HG02763 (cell line): ENCODE measurements around the gene POLE.
A peak's percentile ranks its signal among the peaks of the same experiment; 100 is the strongest.
"Not testable (repeated sequence)": the region's sequence is repeated elsewhere in the genome, so short reads cannot be mapped to it uniquely, and the experiment has no call there.

Experiments used
- ATAC-seq: cut with Tn5 transposase; IDR thresholded peaks from one replicate; pipeline ENCODE4 v1.9.1; 2021; ENCODE audit warnings: mild to moderate bottlenecking, moderate library complexity; ENCODE audit not compliant: unreplicated experiment

The POLE gene

DNA sequence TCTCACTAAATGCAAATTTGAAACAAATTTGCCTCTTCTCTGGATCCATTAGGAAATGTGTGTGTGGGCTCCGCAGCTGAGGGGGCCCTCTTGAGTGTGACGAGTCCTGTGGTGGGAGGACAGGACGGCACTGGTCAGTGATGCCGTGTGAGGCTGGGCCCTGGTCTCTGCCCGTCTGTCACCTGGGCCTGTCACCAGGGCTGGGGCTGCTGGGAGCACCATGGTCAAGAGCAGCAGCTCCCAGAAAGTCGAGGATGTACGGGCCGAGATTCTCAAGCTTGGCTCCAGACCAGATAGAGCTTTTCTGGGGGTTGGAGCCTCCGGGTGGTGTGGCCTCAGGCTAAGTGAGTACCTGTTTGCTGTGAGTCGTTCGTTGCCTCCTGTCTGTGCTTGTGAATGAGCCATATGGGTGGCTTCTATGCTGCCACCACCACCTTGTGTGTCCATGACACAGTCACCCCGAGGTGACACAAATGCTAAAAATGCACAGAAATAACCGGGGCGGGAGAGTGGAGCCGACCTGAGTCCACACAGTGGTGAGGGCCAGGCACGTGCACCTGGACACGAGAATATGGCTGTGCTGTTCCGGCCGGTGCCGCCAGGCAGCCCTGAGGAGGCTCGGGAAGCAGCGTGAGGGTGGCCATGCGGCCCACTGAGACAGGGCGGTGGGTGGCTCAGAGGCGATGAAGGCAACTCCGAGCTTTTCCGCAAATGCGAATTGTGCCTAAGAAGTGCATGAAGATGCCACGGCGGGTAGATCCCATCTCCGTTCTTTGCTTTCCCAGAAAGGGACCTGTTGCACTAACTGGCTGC lies 32.2 kb upstream of the POLE start:
- ATAC-seq, result no peak

DNA sequence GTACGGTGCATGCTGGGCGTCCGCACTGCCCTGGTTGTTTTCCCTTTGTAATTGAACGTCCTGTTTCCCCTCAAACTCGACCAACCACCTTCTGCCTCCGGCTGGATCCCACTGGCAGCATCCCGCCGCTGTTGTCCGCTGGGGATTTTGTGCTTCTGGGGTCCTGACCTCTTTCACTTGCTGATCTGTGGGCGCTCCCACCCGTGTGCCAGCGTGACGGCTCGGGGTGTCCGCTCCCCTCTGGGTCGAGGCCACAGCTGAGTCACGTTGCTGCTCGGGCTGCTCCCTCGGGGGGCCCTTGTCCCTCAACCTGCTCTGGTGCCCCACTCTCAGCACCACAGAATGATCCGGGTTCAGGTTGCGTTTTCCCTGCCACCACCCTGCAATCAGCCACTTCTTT lies 31.5 kb upstream of the POLE start:
- no peak for ATAC-seq

DNA sequence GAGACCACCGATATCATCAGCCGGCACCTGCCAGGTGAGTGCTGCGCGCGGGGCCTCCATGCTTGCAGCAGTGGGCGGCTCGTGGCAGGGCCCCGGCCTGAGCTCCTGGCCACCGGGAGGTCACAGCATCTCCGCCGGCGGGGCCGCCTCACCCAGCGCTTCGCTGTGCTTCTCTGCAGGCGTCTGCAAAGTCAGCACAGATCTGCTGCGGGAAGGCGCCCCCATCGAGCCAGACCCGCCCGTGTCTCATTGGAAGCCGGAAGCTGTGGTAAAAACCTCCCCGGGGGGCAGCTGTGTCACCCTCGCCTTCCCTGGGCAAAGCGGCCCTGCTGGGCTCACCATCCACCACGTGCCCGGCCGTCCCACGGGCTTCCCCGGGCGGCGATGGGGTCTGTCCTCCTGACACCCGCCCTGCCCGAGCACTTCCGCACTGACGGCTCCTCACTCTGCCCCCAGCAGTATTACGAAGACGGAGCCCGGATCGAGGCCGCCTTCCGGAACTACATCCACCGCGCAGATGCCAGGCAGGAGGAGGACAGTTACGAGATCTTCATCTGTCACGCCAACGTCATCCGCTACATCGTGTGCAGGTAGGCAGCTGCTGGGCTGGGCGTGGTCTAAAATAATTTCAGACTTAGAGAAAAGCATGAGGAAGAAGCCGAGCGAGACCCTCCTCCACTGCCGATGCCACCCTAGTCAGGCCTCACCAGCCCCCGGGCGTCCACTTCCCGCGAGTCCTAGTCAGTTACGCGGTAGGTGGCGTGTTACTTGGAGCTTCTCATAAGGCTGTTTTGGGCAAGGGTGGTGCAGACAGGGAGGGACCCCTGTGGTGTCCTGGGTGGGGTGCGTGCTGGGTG lies 30.6 kb upstream of the POLE start:
- no peak for ATAC-seq

DNA sequence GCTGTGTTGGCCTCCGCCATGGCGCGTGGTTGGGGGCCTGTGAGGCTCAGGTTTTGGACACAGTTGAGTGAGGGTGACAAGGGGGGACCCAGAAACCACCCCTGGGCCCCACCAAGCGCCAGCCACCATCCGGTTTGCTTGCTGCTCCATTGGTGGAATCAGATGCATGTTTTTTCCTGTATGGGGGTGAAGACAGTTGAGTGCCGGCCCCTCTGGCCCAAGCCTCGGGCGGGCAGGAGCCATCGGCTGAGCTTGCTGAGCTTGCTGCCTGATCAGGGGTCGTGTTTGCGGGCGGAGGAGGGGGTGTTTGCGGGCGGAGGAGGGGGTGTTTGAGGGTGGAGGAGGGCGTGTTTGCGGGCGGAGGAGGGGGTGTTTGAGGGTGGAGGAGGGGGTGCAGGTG lies 29.9 kb upstream of the POLE start:
- no peak for ATAC-seq

DNA sequence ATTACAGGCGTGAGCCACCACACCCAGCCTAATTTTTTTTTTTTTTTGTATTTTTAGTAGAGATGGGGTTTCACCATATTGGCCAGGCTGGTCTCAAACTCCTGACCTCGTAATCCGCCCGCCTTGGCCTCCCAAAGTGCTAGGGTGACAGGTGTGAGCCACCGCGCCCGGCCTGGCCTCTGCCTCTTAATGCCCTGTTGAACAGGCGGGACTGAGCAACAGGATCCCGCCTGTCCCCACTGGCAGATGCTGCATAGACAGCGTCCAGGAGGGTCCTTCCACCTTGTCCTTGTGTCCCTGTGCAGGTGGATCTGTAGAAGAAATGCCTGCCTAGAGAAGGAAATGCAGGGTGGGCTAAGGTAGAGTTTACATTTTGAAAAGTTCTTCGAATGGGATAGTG lies 29.2 kb upstream of the POLE start:
- ATAC-seq, result no peak

DNA sequence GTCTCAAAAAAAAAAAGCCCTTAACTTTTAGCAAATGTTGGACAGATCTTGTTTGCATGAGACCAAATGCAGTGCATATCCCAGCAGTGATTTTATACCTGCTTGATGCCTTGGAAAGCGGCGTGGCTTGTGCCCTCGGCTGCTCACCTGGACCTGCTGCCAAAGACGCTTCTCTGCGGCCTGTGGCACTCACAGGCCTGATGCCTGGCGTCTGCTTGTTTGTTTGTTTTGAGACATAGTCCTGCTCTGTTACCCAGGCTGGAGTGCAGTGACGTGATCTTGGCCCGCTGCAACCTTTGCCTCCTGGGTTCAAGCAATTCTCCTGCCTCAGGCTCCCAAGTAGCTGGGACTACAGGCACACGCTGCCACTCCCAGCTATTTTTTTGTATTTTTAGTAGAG lies 28.7 kb upstream of the POLE start:
- ATAC-seq, result no peak

DNA sequence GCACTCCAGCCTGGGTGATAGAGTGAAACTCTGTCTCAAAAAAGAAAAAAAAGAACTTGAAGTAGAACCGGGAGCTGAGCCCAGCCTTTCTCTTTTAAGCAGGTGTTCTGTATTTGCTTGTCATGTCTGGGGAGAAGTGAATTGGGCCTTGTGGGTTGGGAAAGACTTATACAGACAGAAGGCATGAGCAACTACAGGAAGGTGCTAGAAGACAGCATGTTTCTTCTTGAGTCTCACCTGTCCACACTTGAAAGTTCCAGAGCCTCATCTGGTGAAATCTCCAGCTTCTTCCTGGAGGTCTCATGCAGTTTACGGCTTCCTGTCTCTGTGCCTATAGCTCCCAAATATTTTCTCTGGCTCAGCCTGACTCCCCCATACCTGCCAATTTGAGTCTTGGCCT lies 26.0 kb upstream of the POLE start:
- ATAC-seq, result no peak

DNA sequence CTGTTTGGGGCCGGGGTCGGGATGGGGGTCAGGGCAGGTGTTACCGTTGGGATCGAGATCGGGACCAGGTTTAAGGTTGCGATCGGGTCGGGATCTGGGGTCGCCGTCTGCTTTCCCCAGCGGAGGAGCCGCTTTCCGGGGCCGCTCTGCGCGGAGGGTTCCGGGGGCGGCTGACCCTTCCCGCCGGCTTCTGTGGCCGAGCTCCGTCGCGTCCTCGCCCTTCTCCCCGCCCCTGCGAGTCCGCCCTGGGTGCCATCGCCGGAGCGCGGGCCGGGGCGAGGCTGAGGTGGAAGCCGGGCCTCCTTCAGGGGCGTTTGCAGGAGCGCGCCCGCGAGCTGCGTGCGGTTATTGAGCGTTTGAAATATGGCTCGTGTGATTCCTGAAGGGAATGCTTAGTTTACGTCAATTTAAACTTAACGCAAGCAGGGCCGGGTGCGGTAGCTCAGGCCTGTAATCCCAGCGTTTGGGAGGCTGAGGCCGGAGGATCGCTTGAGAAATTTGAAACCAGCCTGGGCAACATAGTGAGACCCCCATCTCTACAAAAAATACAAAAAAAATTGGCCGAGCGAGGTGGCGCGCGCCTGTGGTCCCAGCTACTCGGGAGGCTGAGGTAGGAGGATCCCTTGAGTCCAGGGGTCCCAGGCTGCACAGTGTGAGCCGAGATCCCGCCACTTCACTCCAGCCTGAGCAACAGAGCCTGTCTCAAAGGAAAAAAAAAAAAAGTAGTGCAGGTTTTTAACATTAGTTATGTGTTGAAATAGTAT lies 24.1 kb upstream of the POLE start:
- peak; percentile 17 for ATAC-seq

DNA sequence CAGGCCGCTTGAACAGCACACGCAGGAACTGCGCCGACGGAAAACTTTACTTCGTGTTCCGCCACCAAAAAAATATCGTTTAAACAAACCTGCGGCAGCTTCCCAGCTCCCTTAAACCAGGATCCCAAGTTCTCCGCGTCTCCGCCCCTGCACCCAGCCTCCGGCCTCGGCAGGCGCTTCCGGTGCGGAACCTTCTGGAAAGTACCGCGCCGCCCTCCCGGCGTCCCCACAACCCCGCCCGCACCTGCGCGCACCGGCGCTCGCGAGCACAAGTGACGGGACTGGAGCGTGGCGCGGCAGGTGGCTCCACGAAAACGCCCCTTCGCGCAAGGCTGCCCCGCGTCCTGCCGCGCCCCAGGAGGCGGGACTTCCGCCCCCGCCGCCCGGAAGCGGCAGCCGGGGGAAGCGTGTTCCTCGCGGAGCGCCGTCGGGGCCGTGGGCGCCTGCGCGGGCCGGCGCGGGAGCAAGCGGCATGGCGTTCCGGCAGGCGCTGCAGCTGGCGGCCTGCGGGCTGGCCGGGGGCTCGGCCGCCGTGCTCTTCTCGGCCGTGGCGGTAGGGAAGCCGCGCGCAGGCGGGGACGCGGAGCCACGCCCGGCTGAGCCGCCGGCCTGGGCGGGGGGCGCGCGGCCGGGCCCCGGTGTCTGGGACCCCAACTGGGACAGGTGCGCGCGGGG lies 23.4 kb upstream of the POLE start, which contains the start of gene PGAM5:
Gene PGAM5 (plus strand): TSS at position 438 of the 675 bp plus-strand sequence. CDS start 35 bp downstream, at position 473.
- peak; percentile 90 for ATAC-seq

DNA sequence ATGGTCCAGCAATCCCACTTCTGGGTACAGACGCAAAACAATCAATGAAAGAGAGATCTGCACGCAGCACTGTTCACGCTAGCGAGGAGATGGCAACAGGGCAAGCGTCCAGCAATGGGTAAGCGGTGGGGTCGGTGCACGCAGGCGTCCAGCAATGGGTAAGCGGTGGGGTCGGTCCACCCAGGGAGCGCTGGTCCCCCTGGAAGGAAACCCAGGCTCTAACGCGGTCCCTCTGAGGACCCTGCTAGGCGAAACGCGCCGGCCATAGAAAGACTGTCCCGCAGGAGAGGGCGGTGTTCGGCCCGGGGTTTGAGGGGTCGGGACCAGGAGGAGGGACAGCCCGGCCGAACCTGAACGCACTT lies 22.9 kb upstream of the POLE start:
- peak; percentile 14 for ATAC-seq

DNA sequence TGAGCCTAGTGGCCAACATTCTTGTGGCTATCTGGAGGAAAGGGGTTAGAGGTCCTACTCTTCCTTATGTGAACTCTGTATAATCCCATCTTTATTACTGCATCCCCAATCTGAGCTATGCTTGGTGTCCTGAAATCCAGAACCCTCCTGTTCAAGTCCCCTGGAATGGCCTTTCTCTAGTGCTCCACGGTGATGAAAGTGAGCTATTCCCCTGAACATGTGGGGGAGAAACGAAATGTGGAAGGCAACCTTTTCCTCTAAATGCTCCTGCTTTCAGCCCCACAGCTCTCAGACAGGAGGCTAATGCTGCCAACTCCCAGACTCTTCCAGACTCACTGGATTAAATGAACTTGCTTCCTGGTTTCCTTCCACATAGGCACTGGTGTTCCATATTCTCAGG lies 21.0 kb upstream of the POLE start:
- no peak for ATAC-seq

DNA sequence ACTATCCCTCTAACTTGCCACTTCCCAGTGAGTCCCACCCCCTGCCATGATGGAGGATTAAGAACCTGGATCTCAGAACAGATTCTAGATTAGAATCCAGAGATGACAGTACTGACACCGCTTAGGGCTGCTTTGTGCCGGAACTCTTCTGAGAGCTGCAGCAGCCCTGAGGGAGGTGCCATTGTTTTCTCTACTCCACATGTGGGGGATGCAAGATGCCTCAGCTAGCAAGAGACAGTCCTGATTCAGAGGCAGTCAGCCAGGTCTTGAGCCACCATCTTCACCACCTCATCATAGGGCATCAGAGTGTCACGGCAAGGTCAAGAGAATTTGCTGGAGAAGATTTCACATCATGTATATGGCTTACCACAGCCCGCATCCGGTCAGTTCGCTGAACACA lies 20.1 kb upstream of the POLE start:
- no peak for ATAC-seq

DNA sequence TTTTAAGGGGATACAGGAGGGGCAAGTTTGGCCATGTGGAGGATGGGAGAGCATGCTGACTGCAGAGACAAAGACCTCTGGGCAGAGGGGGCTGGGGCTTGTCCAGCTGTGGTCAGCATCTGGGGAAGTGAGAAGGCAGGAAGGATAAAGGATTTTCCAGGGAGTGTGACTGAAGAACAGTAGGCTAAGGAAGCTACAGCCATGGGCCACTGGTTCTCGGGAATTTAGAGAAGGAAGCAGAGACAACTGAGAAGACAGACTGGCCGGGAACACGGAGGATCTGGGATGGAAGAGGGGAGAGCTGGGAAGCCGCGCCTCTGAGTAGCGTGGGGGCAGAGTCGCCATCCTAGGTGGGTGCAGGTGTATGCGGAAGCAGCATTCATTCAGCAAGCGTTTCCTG lies 16.5 kb upstream of the POLE start:
- no peak for ATAC-seq

DNA sequence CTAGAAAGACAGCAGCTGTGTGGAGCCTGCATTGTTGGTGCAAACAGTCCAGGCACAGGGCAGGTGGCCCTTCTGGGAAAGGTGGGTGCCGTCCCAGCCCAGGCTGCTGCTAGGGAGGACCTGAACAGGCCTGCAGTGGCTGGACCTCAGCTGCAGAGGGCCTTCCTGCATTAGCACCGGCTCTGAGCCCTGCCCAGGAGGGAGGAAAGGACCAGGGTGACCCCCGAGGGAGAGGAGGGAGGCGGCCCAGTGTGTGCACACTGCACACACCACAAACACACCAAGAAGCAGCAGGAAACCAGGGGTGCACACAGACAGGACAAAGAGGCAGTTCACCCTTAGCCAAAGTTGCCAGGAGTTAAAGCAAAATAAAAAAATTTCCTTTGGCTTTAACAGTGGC lies 15.5 kb upstream of the POLE start:
- no peak for ATAC-seq

DNA sequence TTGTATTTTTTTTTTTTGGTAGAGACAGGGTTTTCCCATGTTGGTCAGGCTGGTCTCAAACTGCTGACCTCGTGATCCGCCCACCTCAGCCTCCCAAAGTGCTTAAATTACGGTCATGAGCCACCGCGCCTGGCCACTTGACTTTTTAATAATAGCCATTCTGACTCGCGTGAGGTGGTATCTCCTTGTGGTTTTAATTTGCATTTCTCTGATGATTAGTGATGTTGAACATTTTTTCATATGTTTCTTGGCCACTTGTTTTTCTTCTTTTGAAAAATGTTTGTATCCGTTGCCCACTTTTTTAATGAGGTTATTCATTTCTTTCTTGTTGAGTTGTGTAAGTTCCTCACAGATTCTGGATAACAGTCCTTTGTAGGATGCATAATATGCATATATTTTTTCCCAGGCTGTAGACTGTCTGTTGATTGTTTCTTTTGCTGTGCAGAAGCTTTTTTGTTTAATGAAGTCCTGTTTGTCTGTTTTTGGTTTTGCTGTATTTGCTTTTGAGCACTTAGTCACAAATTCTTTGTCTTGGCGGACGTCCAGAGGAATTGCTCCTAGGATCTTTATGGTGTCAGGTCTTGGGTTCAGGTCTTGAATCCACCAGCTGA lies 13.2 kb upstream of the POLE start:
- ATAC-seq, result no peak

DNA sequence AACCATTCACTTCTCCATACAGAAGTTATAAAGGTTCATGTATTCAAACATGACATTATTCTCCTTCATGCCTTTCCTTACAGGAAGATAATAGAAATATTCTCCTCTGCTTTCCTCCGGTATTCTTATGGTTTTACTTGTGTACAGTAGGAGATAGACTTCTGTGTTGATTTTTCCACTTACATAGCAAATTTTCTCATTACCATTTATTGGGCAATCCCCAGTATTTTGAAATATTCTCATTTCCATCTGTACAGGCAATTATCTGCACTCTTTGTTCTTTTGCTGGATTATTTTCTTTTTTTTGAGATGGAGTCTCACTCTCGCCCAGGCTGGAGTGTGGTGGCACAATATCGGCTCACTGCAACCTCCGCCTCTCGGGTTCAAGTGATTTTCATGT lies 11.2 kb upstream of the POLE start:
- ATAC-seq, result no peak

DNA sequence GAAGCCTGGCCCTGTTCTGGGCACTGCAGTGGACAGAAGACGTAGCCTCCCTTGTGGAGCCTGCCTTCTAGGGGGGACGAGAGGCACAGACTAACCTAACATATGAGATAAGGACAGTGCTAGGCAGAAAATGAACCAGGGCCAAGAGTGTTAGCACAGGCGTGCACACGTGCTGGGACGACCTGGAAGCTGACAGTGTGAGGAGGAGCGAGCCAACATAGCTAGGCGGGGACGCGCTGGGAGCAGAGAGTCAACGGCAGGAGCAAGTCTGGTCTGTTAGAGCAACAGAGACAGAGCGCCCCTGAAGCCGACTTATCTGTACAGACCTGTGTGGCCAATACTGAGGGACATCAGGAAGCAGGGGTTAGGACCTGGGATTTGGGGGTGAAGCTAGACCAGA lies 8.3 kb upstream of the POLE start:
- ATAC-seq, result no peak

DNA sequence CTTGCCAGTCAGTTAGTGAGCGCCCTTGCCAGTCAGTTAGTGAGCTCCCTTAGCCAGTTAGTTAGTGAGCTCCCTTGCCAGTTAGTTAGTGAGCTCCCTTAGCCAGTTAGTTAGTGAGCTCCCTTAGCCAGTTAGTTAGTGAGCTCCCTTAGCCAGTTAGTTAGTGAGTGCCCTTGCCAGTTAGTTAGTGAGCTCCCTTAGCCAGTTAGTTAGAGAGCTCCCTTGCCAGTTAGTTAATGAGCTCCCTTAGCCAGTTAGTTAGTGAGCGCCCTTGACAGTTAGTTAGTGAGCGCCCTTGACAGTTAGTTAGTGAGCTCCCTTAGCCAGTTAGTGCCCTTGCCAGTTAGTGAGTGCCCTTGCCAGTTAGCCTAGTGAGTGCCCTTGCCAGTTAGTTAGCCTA lies 7.7 kb upstream of the POLE start:
- ATAC-seq, result not testable (repeated sequence)

DNA sequence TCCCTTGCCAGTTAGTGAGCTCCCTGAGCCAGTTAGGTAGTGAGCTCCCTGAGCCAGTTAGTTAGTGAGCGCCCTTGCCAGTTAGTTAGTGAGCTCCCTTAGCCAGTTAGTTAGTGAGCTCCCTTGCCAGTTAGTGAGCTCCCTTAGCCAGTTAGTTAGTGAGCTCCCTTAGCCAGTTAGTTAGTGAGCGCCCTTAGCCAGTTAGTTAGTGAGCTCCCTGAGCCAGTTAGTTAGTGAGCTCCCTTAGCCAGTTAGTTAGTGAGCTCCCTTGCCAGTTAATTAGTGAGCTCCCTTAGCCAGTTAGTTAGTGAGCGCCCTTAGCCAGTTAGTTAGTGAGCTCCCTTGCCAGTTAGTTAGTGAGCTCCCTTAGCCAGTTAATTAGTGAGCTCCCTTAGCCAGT lies 4.9 kb upstream of the POLE start:
- not testable (repeated sequence) for ATAC-seq

DNA sequence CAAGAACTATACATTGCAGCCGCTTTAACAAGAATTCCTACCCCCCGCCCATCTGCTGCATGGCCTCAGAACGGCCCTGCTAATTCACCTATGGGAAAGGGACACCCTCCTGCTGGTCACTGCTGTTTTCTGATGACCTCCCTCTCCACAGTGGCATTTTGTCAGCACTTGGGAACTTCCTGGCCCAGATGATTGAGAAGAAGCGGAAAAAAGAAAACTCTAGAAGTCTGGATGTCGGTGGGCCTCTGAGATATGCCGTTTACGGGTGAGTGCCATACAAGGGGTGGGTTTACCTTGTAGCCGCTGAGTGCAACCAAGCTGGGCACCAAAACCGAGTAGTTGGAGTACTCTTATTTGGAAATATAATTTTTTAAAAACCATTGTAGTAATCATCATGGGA lies 3.0 kb upstream of the POLE start:
- no peak for ATAC-seq

DNA sequence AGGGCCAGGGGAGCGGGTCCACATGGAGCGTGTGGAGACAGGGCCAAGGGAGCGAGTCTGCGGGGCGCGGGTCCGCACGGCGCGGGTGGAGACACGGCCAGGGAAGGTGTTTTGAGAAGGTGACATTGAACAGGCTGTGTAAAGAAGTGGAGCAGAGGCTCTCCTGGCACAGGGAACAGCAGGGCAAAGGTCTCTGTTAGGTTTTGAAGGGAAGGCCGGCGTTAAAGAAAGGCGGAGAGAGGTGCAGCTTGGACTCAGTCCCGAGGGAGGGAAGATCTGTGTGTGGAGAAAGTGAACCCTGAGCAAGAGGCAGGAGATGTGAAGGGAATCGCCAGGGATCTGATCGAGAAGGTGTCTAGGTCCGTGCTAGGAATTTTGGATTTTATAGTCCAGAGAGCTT lies 2.1 kb upstream of the POLE start:
- no peak for ATAC-seq
